ENCODE measurements around the gene CYP2J2.
"Not testable (repeated sequence)": the region's sequence is repeated elsewhere in the genome, so short reads cannot be mapped to it uniquely, and the experiment has no call there.

CYP2J2 gene

GRCh38 chr1:59919746-59920145 is 6.8 kb downstream of the CYP2J2 start:
- Histone ChIP-seq H3K9ac (no peak overlapping the region), H3K27ac (no peak overlapping the region), H2AFZ (no peak overlapping the region), H3K4me1 (no peaks in the 10 kb centered on the region), H3K9me3 (ENCODE audit: control insufficient read depth, low read length) (no peaks in the 10 kb centered on the region), H3K27me3 (ENCODE audit: control insufficient read depth, insufficient read depth, low read length) (no peaks in the 10 kb centered on the region), H3K79me2 (no peaks in the 10 kb centered on the region), H3K36me3 (ENCODE audit: control insufficient read depth, insufficient read depth, low read length) (no peaks in the 10 kb centered on the region), H3K4me3 (ENCODE audit: low read depth, low read length) (no peak overlapping the region), H3K4me2 (ENCODE audit: low read length) (no peak overlapping the region)
- TF ChIP-seq, protein P1, sequence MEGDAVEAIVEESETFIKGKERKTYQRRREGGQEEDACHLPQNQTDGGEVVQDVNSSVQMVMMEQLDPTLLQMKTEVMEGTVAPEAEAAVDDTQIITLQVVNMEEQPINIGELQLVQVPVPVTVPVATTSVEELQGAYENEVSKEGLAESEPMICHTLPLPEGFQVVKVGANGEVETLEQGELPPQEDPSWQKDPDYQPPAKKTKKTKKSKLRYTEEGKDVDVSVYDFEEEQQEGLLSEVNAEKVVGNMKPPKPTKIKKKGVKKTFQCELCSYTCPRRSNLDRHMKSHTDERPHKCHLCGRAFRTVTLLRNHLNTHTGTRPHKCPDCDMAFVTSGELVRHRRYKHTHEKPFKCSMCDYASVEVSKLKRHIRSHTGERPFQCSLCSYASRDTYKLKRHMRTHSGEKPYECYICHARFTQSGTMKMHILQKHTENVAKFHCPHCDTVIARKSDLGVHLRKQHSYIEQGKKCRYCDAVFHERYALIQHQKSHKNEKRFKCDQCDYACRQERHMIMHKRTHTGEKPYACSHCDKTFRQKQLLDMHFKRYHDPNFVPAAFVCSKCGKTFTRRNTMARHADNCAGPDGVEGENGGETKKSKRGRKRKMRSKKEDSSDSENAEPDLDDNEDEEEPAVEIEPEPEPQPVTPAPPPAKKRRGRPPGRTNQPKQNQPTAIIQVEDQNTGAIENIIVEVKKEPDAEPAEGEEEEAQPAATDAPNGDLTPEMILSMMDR (IDR thresholded peaks at IDR 0.05) = no peak

GRCh38 chr1:59917785-59918180 is 8.8 kb downstream of the CYP2J2 start:
- Histone ChIP-seq H3K4me2 (ENCODE audit: low read length) (no peak overlapping the region), H2AFZ (no peak overlapping the region), H3K36me3 (ENCODE audit: control insufficient read depth, insufficient read depth, low read length) (no peaks in the 10 kb centered on the region), H3K27me3 (ENCODE audit: control insufficient read depth, insufficient read depth, low read length) (no peaks in the 10 kb centered on the region), H3K9ac (no peak overlapping the region), H3K79me2 (no peaks in the 10 kb centered on the region), H3K27ac (no peak overlapping the region), H3K4me1 (no peaks in the 10 kb centered on the region), H3K9me3 (ENCODE audit: control insufficient read depth, low read length) (no peaks in the 10 kb centered on the region), H3K4me3 (ENCODE audit: low read depth, low read length) (no peak overlapping the region)
- TF ChIP-seq, protein P1 (IDR thresholded peaks at IDR 0.05) = no peak

DNA sequence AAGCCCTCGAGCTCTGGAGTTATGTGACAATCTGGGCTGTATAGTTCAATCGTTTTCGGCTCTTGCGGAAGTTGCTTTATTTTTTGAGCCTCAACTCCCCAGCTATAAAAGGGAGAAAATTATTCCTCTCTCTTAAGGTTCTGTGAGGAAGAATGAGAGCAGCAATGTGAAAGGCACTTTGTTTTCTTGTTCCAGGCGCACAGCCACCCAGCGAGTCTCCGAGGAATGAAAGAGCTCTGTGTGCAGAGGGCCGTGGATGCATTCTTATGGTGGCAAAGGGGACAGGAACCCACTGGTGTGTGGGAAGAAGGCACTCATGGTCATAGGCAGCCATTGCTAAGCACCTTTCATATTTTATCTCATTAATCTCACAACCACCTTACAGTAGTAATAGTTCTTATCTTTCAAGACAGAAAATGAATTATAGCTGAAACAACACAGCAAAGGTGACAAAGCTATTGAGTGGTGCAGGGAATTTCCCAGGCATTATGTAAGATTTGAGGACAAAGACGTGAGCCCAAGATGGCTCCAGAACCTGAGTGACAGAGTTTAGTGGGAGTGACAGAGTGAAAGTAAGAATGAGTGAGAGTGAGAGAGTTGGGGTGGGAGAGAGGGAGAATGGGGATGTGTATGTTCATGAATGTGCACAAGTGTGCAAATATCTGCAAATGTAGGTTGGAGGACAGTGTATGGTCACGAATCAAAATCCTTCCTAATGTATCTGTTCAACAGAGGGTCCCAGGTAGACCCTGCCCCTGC is 9.4 kb downstream of the CYP2J2 start:
- no peaks in the 10 kb centered on the region for H3K36me3 ChIP-seq (ENCODE audit: control insufficient read depth, insufficient read depth, low read length)
- no peak overlapping the region for H3K27ac ChIP-seq
- no peak overlapping the region for H2AFZ ChIP-seq
- no peak overlapping the region for H3K4me2 ChIP-seq (ENCODE audit: low read length)
- no peaks in the 10 kb centered on the region for H3K9me3 ChIP-seq (ENCODE audit: control insufficient read depth, low read length)
- H3K79me2 ChIP-seq = no peaks in the 10 kb centered on the region
- H3K4me1 ChIP-seq = no peaks in the 10 kb centered on the region
- no peaks in the 10 kb centered on the region for H3K27me3 ChIP-seq (ENCODE audit: control insufficient read depth, insufficient read depth, low read length)
- TF ChIP-seq, protein P1 (IDR thresholded peaks at IDR 0.05) = no peak
- no peak overlapping the region for H3K9ac ChIP-seq
- H3K4me3 ChIP-seq (ENCODE audit: low read depth, low read length) = no peak overlapping the region

GRCh38 chr1:59915516-59915915 is 11.1 kb downstream of the CYP2J2 start:
- H3K79me2 ChIP-seq = no peaks in the 10 kb centered on the region
- no peak overlapping the region for H2AFZ ChIP-seq
- H3K9ac ChIP-seq = no peak overlapping the region
- no peaks in the 10 kb centered on the region for H3K36me3 ChIP-seq (ENCODE audit: control insufficient read depth, insufficient read depth, low read length)
- no peaks in the 10 kb centered on the region for H3K27me3 ChIP-seq (ENCODE audit: control insufficient read depth, insufficient read depth, low read length)
- no peaks in the 10 kb centered on the region for H3K4me1 ChIP-seq
- H3K4me3 ChIP-seq (ENCODE audit: low read depth, low read length) = no peak overlapping the region
- no peak overlapping the region for H3K4me2 ChIP-seq (ENCODE audit: low read length)
- no peak overlapping the region for H3K27ac ChIP-seq
- H3K9me3 ChIP-seq (ENCODE audit: control insufficient read depth, low read length) = no peaks in the 10 kb centered on the region
- TF ChIP-seq, protein P1 (IDR thresholded peaks at IDR 0.05) = no peak

DNA sequence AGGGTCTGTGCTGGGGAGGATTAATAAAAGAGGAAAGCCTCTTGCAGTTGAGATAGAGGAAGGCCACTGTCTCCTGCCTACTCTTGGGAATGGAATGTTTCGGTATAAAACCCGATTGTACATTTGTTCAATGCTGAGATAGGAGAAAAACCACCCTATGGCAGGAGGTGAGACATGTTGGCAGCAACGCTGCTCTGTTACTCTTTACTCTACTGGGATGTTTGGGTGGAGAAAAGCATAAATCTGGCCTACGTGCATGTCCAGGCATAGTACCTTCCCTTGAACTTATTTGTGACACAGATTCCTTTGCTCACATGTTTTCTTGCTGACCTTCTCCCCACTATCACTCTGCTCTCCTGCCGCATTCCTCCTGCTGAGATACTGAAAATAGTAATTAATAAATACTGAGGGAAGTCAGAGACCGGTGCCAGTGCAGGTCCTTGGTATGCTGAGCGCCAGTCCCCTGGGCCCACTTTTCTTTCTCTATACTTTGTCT is 11.7 kb downstream of the CYP2J2 start:
- not testable (repeated sequence) for H3K27ac ChIP-seq; H3K9ac ChIP-seq; H3K4me2 ChIP-seq (ENCODE audit: low read length)

More for the DNA sequence above, 11.7 kb downstream of the CYP2J2 start:
- not testable (repeated sequence) for H2AFZ ChIP-seq; H3K4me3 ChIP-seq (ENCODE audit: low read depth, low read length); H3K27me3 ChIP-seq (ENCODE audit: control insufficient read depth, insufficient read depth, low read length); H3K79me2 ChIP-seq; H3K4me1 ChIP-seq; H3K9me3 ChIP-seq (ENCODE audit: control insufficient read depth, low read length); H3K36me3 ChIP-seq (ENCODE audit: control insufficient read depth, insufficient read depth, low read length)
